Measurements from ENCODE around the gene C1QA.

Gene C1QA

GRCh38 chr1:22619798-22620197, 16.6 kb upstream of the C1QA start:
- no peak for DNase-seq (ENCODE audit: low spot score)
- no peak for TF ChIP-seq CTCF (IDR thresholded peaks at IDR 0.05)

GRCh38 chr1:22621761-22622160, 14.7 kb upstream of the C1QA start:
- Histone ChIP-seq H3K4me3 (no peak overlapping the region), H3K27ac (no peak overlapping the region)
- DNase-seq (ENCODE audit: low spot score), result no peak
- no peak for TF ChIP-seq CTCF (IDR thresholded peaks at IDR 0.05)

More at GRCh38 chr1:22619798-22620197, 16.6 kb upstream of the C1QA start:
- H3K4me3 ChIP-seq, result no peak overlapping the region
- no peak overlapping the region for H3K27ac ChIP-seq

- Histone ChIP-seq H3K27ac (no peak overlapping the region), H3K4me3 (no peak overlapping the region)
- no peak for DNase-seq (ENCODE audit: low spot score)
- no peak for TF ChIP-seq CTCF (IDR thresholded peaks at IDR 0.05)
Observed at GRCh38 chr1:22625262-22625925, 11.0 kb upstream of the C1QA start.

- H3K4me3 ChIP-seq, result no peak overlapping the region
- no peak for DNase-seq (ENCODE audit: low spot score)
- no peak overlapping the region for H3K27ac ChIP-seq
- no peak for TF ChIP-seq CTCF (IDR thresholded peaks at IDR 0.05)
Observed at GRCh38 chr1:22626237-22627157, 9.9 kb upstream of the C1QA start.

GRCh38 chr1:22627331-22627730, 9.1 kb upstream of the C1QA start:
- no peak for TF ChIP-seq CTCF (IDR thresholded peaks at IDR 0.05)
- no peak overlapping the region for H3K27ac ChIP-seq
- H3K4me3 ChIP-seq, result no peak overlapping the region
- DNase-seq (ENCODE audit: low spot score), result no peak

- no peak for DNase-seq (ENCODE audit: low spot score)
- Histone ChIP-seq H3K27ac (no peak overlapping the region), H3K4me3 (no peak overlapping the region)
- no peak for TF ChIP-seq CTCF (IDR thresholded peaks at IDR 0.05)
Observed at GRCh38 chr1:22628698-22629444, 7.6 kb upstream of the C1QA start.
